CD4-positive, alpha-beta T cell (primary cell): ENCODE data around the gene P4HA3. TPM values are rescaled to one million over a fixed set of nuclear protein-coding genes. Genes with fewer than 3 reads are reported as not detected.

ENCODE experiments used
- ATAC-seq: fragments of 200-7000 bp; cut with Tn5 transposase; one replicate; pipeline ENCODE4 v1.10.0; 2022; ENCODE audit warnings: mild to moderate bottlenecking; ENCODE audit not compliant: poor library complexity
- CTCF ChIA-PET: fragments of 350-600 bp; sonication (Branson Sonifier 250); formaldehyde crosslinking; loops from one replicate; lab custom pipeline; 2021; ENCODE audit warnings: antibody characterized with exemption, inconsistent platforms; lab: Charles Lee
- POLR2A ChIA-PET: fragments of 350-600 bp; sonication (Branson Sonifier 250); formaldehyde crosslinking; loops from one replicate; lab custom pipeline; 2021; ENCODE audit warnings: antibody characterized with exemption, inconsistent platforms; lab: Charles Lee
- DNase-seq, 14 experiments: peaks; one replicate each; pipeline ENCODE4 v3.0.0-alpha.2; 2013 to 2020; ENCODE audit warnings: mixed read lengths in 2 of 14
- H3K27ac ChIP-seq, 2 donors: one replicate each; pipeline versions ENCODE4 v1.5.1 to v1.7.0; 2013; ENCODE audit warnings: low read length in 2 of 2, low read depth in 1 of 2, mild to moderate bottlenecking in 1 of 2
- H3K27me3 ChIP-seq, 2 experiments: 1 replicate in 1 of 2; 2 replicates in 1 of 2; pipeline versions ENCODE4 v1.6.1 to v1.7.0; 2013; ENCODE audit warnings: low read length in 2 of 2, control low read depth in 1 of 2, mild to moderate bottlenecking in 1 of 2, moderate library complexity in 1 of 2; ENCODE audit not compliant: insufficient read depth in 2 of 2, control insufficient read depth in 1 of 2
- H3K36me3 ChIP-seq: one replicate; pipeline ENCODE4 v1.6.1; 2013; ENCODE audit warnings: low read length, control low read depth; ENCODE audit not compliant: insufficient read depth
- H3K4me1 ChIP-seq: one replicate; pipeline ENCODE4 v1.6.1; 2013; ENCODE audit warnings: low read length, control low read depth; ENCODE audit not compliant: insufficient read depth
- H3K4me3 ChIP-seq: one replicate; pipeline ENCODE4 v1.5.1; 2013; ENCODE audit warnings: mild to moderate bottlenecking, low read length, moderate library complexity
- H3K9me3 ChIP-seq, 2 experiments: 1 replicate in 1 of 2; 2 replicates in 1 of 2; pipeline versions ENCODE4 v1.6.1 to v1.7.0; 2013; ENCODE audit warnings: low read length in 2 of 2, mild to moderate bottlenecking in 2 of 2, control low read depth in 1 of 2, moderate library complexity in 1 of 2; ENCODE audit not compliant: control insufficient read depth in 1 of 2, insufficient read depth in 1 of 2
- H3K27ac Mint-ChIP-seq: one replicate; pipeline ENCODE4 v1.8.0; 2020; ENCODE audit warnings: mixed read lengths
- H3K27me3 Mint-ChIP-seq: one replicate; pipeline ENCODE4 v1.8.0; 2021; ENCODE audit warnings: mixed read lengths
- H3K36me3 Mint-ChIP-seq: one replicate; pipeline ENCODE4 v1.8.0; 2021; ENCODE audit warnings: low read depth, mixed read lengths
- H3K4me1 Mint-ChIP-seq: one replicate; pipeline ENCODE4 v1.8.0; 2021; ENCODE audit warnings: low read depth, mixed read lengths
- H3K4me3 Mint-ChIP-seq: one replicate; pipeline ENCODE4 v1.8.0; 2020; ENCODE audit warnings: mild to moderate bottlenecking, mixed read lengths
- H3K9me3 Mint-ChIP-seq: one replicate; pipeline ENCODE4 v1.8.0; 2020; ENCODE audit warnings: mixed read lengths
- CTCF ChIP-seq: fragments of 200-600 bp; IDR thresholded peaks from one replicate; pipeline ENCODE4 v1.8.0; 2022; ENCODE audit warnings: antibody characterized with exemption, mild to moderate bottlenecking
- intact Hi-C, 2 experiments: fragments of 100-400 bp; cut with DNase I in 1 of 2; cut with micrococcal nuclease in 1 of 2; formaldehyde crosslinking; loops; one replicate each; pipeline versions ENCODE4 v1.15.1 to v1.9.0; 2023 to 2025; cut with DNase I, micrococcal nuclease
- total RNA-seq, 174 experiments: library from RNA in 2 of 174; stranded (reverse) in 2 of 174; gene quantifications; one replicate each; pipeline ENCODE4 v1.2.3 and lab custom pipeline; 2021 to 2026

Gene P4HA3
- total RNA-seq, 2 experiments from 2014 or later, result not detected

GRCh38 chr11:74265256-74265655 lies 46.2 kb downstream of the P4HA3 start:
- Mint-ChIP-seq H3K9me3 (no peaks in the 10 kb centered on the region), H3K4me1 (peaks cover 26% of the 10 kb centered on the region), H3K27me3 (no peaks in the 10 kb centered on the region), H3K27ac (no peak overlapping the region), H3K4me3 (no peak overlapping the region), H3K36me3 (no peaks in the 10 kb centered on the region)
- ATAC-seq (no peak), DNase-seq (no peak)
- ChIA-PET CTCF (no interaction called here), POLR2A (no interaction called here)
- H3K36me3 ChIP-seq, result no peaks in the 10 kb centered on the region
- intact Hi-C loops, result no loop called here
- no peaks in the 10 kb centered on the region for H3K27me3 ChIP-seq
- peaks cover 0 to 3% of the 10 kb centered on the region in 2 experiments for H3K9me3 ChIP-seq
- no peak overlapping the region for H3K27ac ChIP-seq
- no peak overlapping the region for H3K4me3 ChIP-seq
- TF ChIP-seq CTCF, result no peak
- H3K4me1 ChIP-seq, result peaks cover 6% of the 10 kb centered on the region

- Mint-ChIP-seq H3K27me3 (no peaks in the 10 kb centered on the region), H3K4me1 (peaks cover under 1% of the 10 kb centered on the region), H3K36me3 (no peaks in the 10 kb centered on the region), H3K4me3 (no peak overlapping the region), H3K27ac (no peak overlapping the region), H3K9me3 (no peaks in the 10 kb centered on the region)
- intact Hi-C loops, result no loop called here
- Histone ChIP-seq H3K27me3 (no peaks in the 10 kb centered on the region), H3K36me3 (no peaks in the 10 kb centered on the region), H3K9me3 (peaks cover 0 to 3% of the 10 kb centered on the region in 2 experiments), H3K4me3 (no peak overlapping the region), H3K27ac (no peak overlapping the region), H3K4me1 (no peaks in the 10 kb centered on the region)
- no peak for ATAC-seq
- no peak for DNase-seq
- no peak for TF ChIP-seq CTCF
- CTCF ChIA-PET, result no interaction called here
- POLR2A ChIA-PET, result no interaction called here
Observed at GRCh38 chr11:74262725-74263124, 48.7 kb downstream of the P4HA3 start.

DNA sequence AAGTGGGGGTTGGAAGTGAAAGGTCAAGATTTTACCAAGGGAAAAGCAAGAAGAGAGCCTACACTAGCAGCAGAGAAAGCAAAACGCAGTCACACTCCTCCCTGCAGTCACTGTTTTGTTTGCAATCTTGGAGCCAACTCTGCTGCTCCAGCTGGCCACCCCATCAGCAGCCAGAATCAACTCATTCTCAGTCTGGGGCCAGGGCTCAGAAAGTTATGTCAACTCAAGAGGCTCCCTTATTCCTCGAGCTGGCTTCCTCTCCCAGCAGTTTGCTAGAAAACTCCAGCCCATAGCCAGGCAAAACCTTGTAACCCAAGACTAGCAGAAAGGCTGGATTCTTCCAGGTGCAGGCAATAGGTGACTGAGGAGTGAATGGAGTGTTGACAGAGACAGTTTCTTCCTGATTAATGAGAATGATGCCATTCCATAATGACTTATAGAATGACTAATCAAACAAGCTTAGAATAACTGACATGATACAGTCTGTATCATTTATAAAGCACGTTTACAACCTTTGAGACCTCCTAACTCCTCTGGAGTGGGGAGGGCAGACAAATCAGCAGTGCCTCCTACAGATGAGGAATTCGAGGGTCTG lies 53.4 kb downstream of the P4HA3 start:
- Mint-ChIP-seq H3K36me3 (peaks cover 27% of the 10 kb centered on the region), H3K4me1 (peaks cover 7% of the 10 kb centered on the region), H3K9me3 (no peaks in the 10 kb centered on the region), H3K27me3 (no peaks in the 10 kb centered on the region), H3K4me3 (no peak overlapping the region), H3K27ac (no peak overlapping the region)
- Histone ChIP-seq H3K9me3 (peaks cover 0 to 3% of the 10 kb centered on the region in 2 experiments), H3K27me3 (no peaks in the 10 kb centered on the region), H3K27ac (no peak overlapping the region), H3K4me3 (no peak overlapping the region), H3K4me1 (no peaks in the 10 kb centered on the region), H3K36me3 (peaks cover 16% of the 10 kb centered on the region)
- no peak for DNase-seq
- POLR2A ChIA-PET, result interaction anchor here (1.6 kb wide), 1 partner anchor 18 kb away, joined by 3 read pairs; no protein-coding TSS in a partner anchor
- CTCF ChIA-PET, result no interaction called here
- intact Hi-C loops, result loop anchor here (2.0 to 5.0 kb wide), 4 partner anchors 65 to 314 kb away; no protein-coding TSS in a partner anchor
- no peak for TF ChIP-seq CTCF
- ATAC-seq, result no peak
